ENCODE results near the gene CDH13. TPM values are rescaled to one million over a fixed set of nuclear protein-coding genes. Genes with fewer than 3 reads are reported as not detected.

The CDH13 gene
- total RNA-seq, 1 donor from 2014 or later = 161 TPM

GRCh38 chr16:83258366-83258928 lies 631.7 kb downstream of the CDH13 start:
- intact Hi-C loops (cut with micrococcal nuclease) = no loop called here
- H3K4me1 ChIP-seq = peaks cover 9% of the 10 kb centered on the region
- no peak for DNase-seq
- H3K27ac ChIP-seq (replicated peaks) = no peak overlapping the region
- TF ChIP-seq CTCF (IDR thresholded peaks at IDR 0.05; ENCODE audit: borderline replicate concordance) = no peak
- H3K36me3 ChIP-seq = no peaks in the 10 kb centered on the region
- no peaks in the 10 kb centered on the region for H3K27me3 ChIP-seq (ENCODE audit: low read depth)
- no peaks in the 10 kb centered on the region for H3K9me3 ChIP-seq (replicated peaks)
- H3K4me3 ChIP-seq = no peak overlapping the region

GRCh38 chr16:83266848-83267553 lies 640.2 kb downstream of the CDH13 start:
- Histone ChIP-seq H3K4me1 (no peaks in the 10 kb centered on the region), H3K4me3 (no peak overlapping the region), H3K9me3 (replicated peaks) (no peaks in the 10 kb centered on the region), H3K27ac (replicated peaks) (no peak overlapping the region), H3K27me3 (ENCODE audit: low read depth) (no peaks in the 10 kb centered on the region), H3K36me3 (no peaks in the 10 kb centered on the region)
- intact Hi-C loops (cut with micrococcal nuclease) = no loop called here
- no peak for DNase-seq
- TF ChIP-seq CTCF (IDR thresholded peaks at IDR 0.05; ENCODE audit: borderline replicate concordance) = no peak

- TF ChIP-seq CTCF (IDR thresholded peaks at IDR 0.05; ENCODE audit: borderline replicate concordance) = no peak
- Histone ChIP-seq H3K9me3 (replicated peaks) (no peaks in the 10 kb centered on the region), H3K4me1 (no peaks in the 10 kb centered on the region), H3K27me3 (ENCODE audit: low read depth) (no peaks in the 10 kb centered on the region), H3K27ac (replicated peaks) (no peak overlapping the region), H3K4me3 (no peak overlapping the region), H3K36me3 (no peaks in the 10 kb centered on the region)
- no peak for DNase-seq
- intact Hi-C loops (cut with micrococcal nuclease) = no loop called here
These were observed 641.4 kb downstream of the CDH13 start for GRCh38 chr16:83268169-83268568.

- peaks cover 3% of the 10 kb centered on the region for H3K36me3 ChIP-seq
- H3K27ac ChIP-seq (replicated peaks) = no peak overlapping the region
- DNase-seq = no peak
- no peaks in the 10 kb centered on the region for H3K9me3 ChIP-seq (replicated peaks)
- intact Hi-C loops (cut with micrococcal nuclease) = no loop called here
- no peaks in the 10 kb centered on the region for H3K4me1 ChIP-seq
- H3K4me3 ChIP-seq = no peak overlapping the region
- TF ChIP-seq CTCF (IDR thresholded peaks at IDR 0.05; ENCODE audit: borderline replicate concordance) = no peak
- no peaks in the 10 kb centered on the region for H3K27me3 ChIP-seq (ENCODE audit: low read depth)
These were observed 642.3 kb downstream of the CDH13 start for GRCh38 chr16:83269048-83269447.

GRCh38 chr16:83269541-83269940 lies 642.8 kb downstream of the CDH13 start:
- no peaks in the 10 kb centered on the region for H3K9me3 ChIP-seq (replicated peaks)
- intact Hi-C loops (cut with micrococcal nuclease) = no loop called here
- DNase-seq = no peak
- H3K27ac ChIP-seq (replicated peaks) = no peak overlapping the region
- H3K4me1 ChIP-seq = no peaks in the 10 kb centered on the region
- H3K4me3 ChIP-seq = no peak overlapping the region
- H3K36me3 ChIP-seq = peaks cover 3% of the 10 kb centered on the region
- no peak for TF ChIP-seq CTCF (IDR thresholded peaks at IDR 0.05; ENCODE audit: borderline replicate concordance)
- H3K27me3 ChIP-seq (ENCODE audit: low read depth) = no peaks in the 10 kb centered on the region

Measured in left ventricle myocardium inferior (tissue), 1 donor.